Astrocyte of the spinal cord (primary cell): ENCODE results near the gene JHY.
A peak's percentile ranks its signal among the peaks of the same experiment; 100 is the strongest.

ENCODE experiments used
- DNase-seq: peaks from one replicate; pipeline ENCODE4 v3.0.0; 2011; ENCODE audit warnings: low read depth, low spot score
- H3K4me3 ChIP-seq: 2 replicates; pipeline ENCODE4 v1.5.1; 2011; ENCODE audit warnings: low read depth, mild to moderate bottlenecking, low read length, moderate library complexity
- CTCF ChIP-seq: IDR thresholded peaks from 2 replicates; pipeline ENCODE4 v1.5.1; 2012; ENCODE audit warnings: low read depth, mild to moderate bottlenecking, low read length, inconsistent platforms
- in situ Hi-C: cut with HindIII; loops from 2 replicates; pipeline ENCODE4 v1.10.0; 2017; ENCODE audit warnings: low sequenced_read_pairs

JHY gene

GRCh38 chr11:122883646-122883979, 1.1 kb downstream of the JHY start:
- peak; percentile 89 for DNase-seq
- H3K4me3 ChIP-seq = peak overlapping the region; percentile 61
- TF ChIP-seq CTCF = no peak
- in situ Hi-C loops = no loop called here

GRCh38 chr11:122888162-122888561, 5.6 kb downstream of the JHY start:
- H3K4me3 ChIP-seq = no peak overlapping the region
- in situ Hi-C loops = no loop called here
- no peak for DNase-seq
- TF ChIP-seq CTCF = no peak

GRCh38 chr11:122893131-122893530, 10.6 kb downstream of the JHY start:
- in situ Hi-C loops = no loop called here
- no peak for TF ChIP-seq CTCF
- H3K4me3 ChIP-seq = no peak overlapping the region
- no peak for DNase-seq

GRCh38 chr11:122895563-122895962, 13.0 kb downstream of the JHY start:
- in situ Hi-C loops = no loop called here
- DNase-seq = no peak
- H3K4me3 ChIP-seq = no peak overlapping the region
- TF ChIP-seq CTCF = no peak

GRCh38 chr11:122897606-122898210, 15.1 kb downstream of the JHY start:
- no peak for TF ChIP-seq CTCF
- peak; percentile 30 for DNase-seq
- in situ Hi-C loops = no loop called here
- H3K4me3 ChIP-seq = no peak overlapping the region

GRCh38 chr11:122898799-122899198, 16.2 kb downstream of the JHY start:
- H3K4me3 ChIP-seq = no peak overlapping the region
- in situ Hi-C loops = no loop called here
- no peak for TF ChIP-seq CTCF
- no peak for DNase-seq

- no peak for TF ChIP-seq CTCF
- no peak for DNase-seq
- in situ Hi-C loops = no loop called here
- H3K4me3 ChIP-seq = no peak overlapping the region
These were observed 18.1 kb downstream of the JHY start for GRCh38 chr11:122900587-122901202.
